HG03432 (cell line): Measurements from ENCODE around the gene ADA.
"Not testable (repeated sequence)": the region's sequence is repeated elsewhere in the genome, so short reads cannot be mapped to it uniquely, and the experiment has no call there.

ENCODE experiments used
- ATAC-seq: cut with Tn5 transposase; IDR thresholded peaks from one replicate; pipeline ENCODE4 v1.9.1; 2021; ENCODE audit warnings: mild to moderate bottlenecking, moderate library complexity; ENCODE audit not compliant: unreplicated experiment

Gene ADA

GRCh38 chr20:44678990-44679611 lies 27.6 kb upstream of the ADA start:
- no peak for ATAC-seq

- no peak for ATAC-seq
These were observed 26.7 kb upstream of the ADA start for GRCh38 chr20:44678242-44678641.

- not testable (repeated sequence) for ATAC-seq
These were observed 20.9 kb upstream of the ADA start for GRCh38 chr20:44672318-44672902.

- peak; percentile 53 for ATAC-seq
These were observed 20.0 kb upstream of the ADA start for GRCh38 chr20:44671541-44671940.

GRCh38 chr20:44670851-44671250 lies 19.4 kb upstream of the ADA start:
- not testable (repeated sequence) for ATAC-seq

GRCh38 chr20:44666066-44666465 lies 14.6 kb upstream of the ADA start:
- ATAC-seq, result no peak

GRCh38 chr20:44664131-44664530 lies 12.6 kb upstream of the ADA start:
- no peak for ATAC-seq

GRCh38 chr20:44662261-44662660 lies 10.8 kb upstream of the ADA start:
- no peak for ATAC-seq

GRCh38 chr20:44660581-44660980 lies 9.1 kb upstream of the ADA start:
- no peak for ATAC-seq

GRCh38 chr20:44659931-44660330 lies 8.4 kb upstream of the ADA start:
- no peak for ATAC-seq

- no peak for ATAC-seq
These were observed 7.3 kb upstream of the ADA start for GRCh38 chr20:44658810-44659209.

- no peak for ATAC-seq
These were observed 6.4 kb upstream of the ADA start for GRCh38 chr20:44657875-44658274.

- no peak for ATAC-seq
These were observed 4.9 kb upstream of the ADA start for GRCh38 chr20:44656448-44656847.

GRCh38 chr20:44654210-44654609 lies 2.7 kb upstream of the ADA start:
- ATAC-seq, result not testable (repeated sequence)

- no peak for ATAC-seq
These were observed 2.0 kb upstream of the ADA start for GRCh38 chr20:44653546-44653945.

GRCh38 chr20:44651434-44651683 lies 140 bp downstream of the ADA start:
- ATAC-seq, result no peak

- ATAC-seq, result no peak
These were observed 597 bp downstream of the ADA start for GRCh38 chr20:44650771-44651433.

- no peak for ATAC-seq
These were observed 1.5 kb downstream of the ADA start for GRCh38 chr20:44649976-44650375.

- no peak for ATAC-seq
These were observed 2.4 kb downstream of the ADA start for GRCh38 chr20:44649126-44649525.

- no peak for ATAC-seq
These were observed 2.9 kb downstream of the ADA start for GRCh38 chr20:44648579-44648978.

- no peak for ATAC-seq
These were observed 3.4 kb downstream of the ADA start for GRCh38 chr20:44648068-44648467.

- ATAC-seq, result peak; percentile 47
These were observed 4.7 kb downstream of the ADA start for GRCh38 chr20:44646641-44647274.
